OCI-LY1 (cell line): ENCODE measurements around the gene AUP1.

ENCODE experiments used
- H2AFZ ChIP-seq: fragments of 200-600 bp; sonication (generic), shearing (Covaris generic); 2 replicates; pipeline ENCODE4 v1.6.0; 2014; ENCODE audit warnings: antibody characterized with exemption, mild to moderate bottlenecking, low read length
- H3F3A ChIP-seq: fragments of 200-600 bp; sonication (generic), shearing (Covaris generic); 2 replicates; pipeline ENCODE4 v1.6.0; 2014; ENCODE audit warnings: mild to moderate bottlenecking, antibody characterized with exemption, low read length, moderate library complexity; ENCODE audit not compliant: insufficient read depth
- H3K27ac ChIP-seq: fragments of 200-600 bp; sonication (generic); 2 replicates; pipeline ENCODE4 v1.5.1; 2014; ENCODE audit warnings: low read length, mixed run types, mild to moderate bottlenecking, low read depth; ENCODE audit not compliant: poor library complexity, severe bottlenecking
- H3K27me3 ChIP-seq: fragments of 200-600 bp; sonication (generic); 2 replicates; pipeline ENCODE4 v1.6.0; 2014; ENCODE audit warnings: antibody characterized with exemption, mild to moderate bottlenecking, low read length, moderate library complexity; ENCODE audit not compliant: insufficient read depth
- H3K36me3 ChIP-seq: fragments of 200-600 bp; sonication (generic); 2 replicates; pipeline ENCODE4 v1.6.1; 2014; ENCODE audit warnings: mild to moderate bottlenecking, antibody characterized with exemption, low read length, moderate library complexity, mixed read lengths; ENCODE audit not compliant: insufficient read depth
- H3K4me1 ChIP-seq: fragments of 200-600 bp; sonication (generic); 2 replicates; pipeline ENCODE4 v1.5.1; 2014; ENCODE audit warnings: mild to moderate bottlenecking, low read length, moderate library complexity; ENCODE audit not compliant: insufficient read depth, severe bottlenecking
- H3K4me2 ChIP-seq: fragments of 200-600 bp; sonication (generic), shearing (Covaris generic); 2 replicates; pipeline ENCODE4 v1.6.1; 2014; ENCODE audit warnings: low read length
- H3K4me3 ChIP-seq: fragments of 200-600 bp; sonication (generic); 2 replicates; pipeline ENCODE4 v1.5.1; 2014; ENCODE audit warnings: low read length, low read depth, mild to moderate bottlenecking, mixed read lengths; ENCODE audit not compliant: poor library complexity, severe bottlenecking
- H3K79me2 ChIP-seq: fragments of 200-600 bp; shearing (Covaris generic); 2 replicates; pipeline ENCODE4 v1.6.1; 2016; ENCODE audit warnings: mixed run types, low read length, mixed read lengths; ENCODE audit not compliant: insufficient read depth
- H3K9ac ChIP-seq: fragments of 200-600 bp; sonication (generic), shearing (Covaris generic); 2 replicates; pipeline ENCODE4 v1.6.1; 2014; ENCODE audit warnings: mild to moderate bottlenecking, low read length, mixed read lengths
- H3K9me2 ChIP-seq: fragments of 200-600 bp; sonication (generic), shearing (Covaris generic); 2 replicates; pipeline ENCODE4 v1.6.1; 2014; ENCODE audit warnings: low read depth, mild to moderate bottlenecking, low read length, mixed read lengths
- H3K9me3 ChIP-seq: fragments of 200-600 bp; shearing (Covaris generic); 2 replicates; pipeline ENCODE4 v1.6.1; 2014; ENCODE audit warnings: low read length, mixed read lengths
- H4K20me1 ChIP-seq: fragments of 200-600 bp; sonication (generic), shearing (Covaris generic); 2 replicates; pipeline ENCODE4 v1.6.0; 2016; ENCODE audit warnings: mild to moderate bottlenecking, low read length; ENCODE audit not compliant: insufficient read depth
- EZH2 ChIP-seq: fragments of 200-600 bp; sonication (generic), shearing (Covaris generic); IDR thresholded peaks from 2 replicates; pipeline ENCODE4 v1.8.0; 2017; ENCODE audit warnings: borderline replicate concordance, mixed run types, mild to moderate bottlenecking, antibody characterized with exemption, low read length, moderate library complexity, mixed read lengths
- TF ChIP-seq, protein P1 (sequence below): fragments of 200-600 bp; sonication (generic), shearing (Covaris generic); IDR thresholded peaks from 2 replicates; pipeline ENCODE4 v1.5.1; 2017; ENCODE audit warnings: mild to moderate bottlenecking, antibody characterized with exemption, low read length, moderate library complexity, mixed read lengths

Gene AUP1

DNA sequence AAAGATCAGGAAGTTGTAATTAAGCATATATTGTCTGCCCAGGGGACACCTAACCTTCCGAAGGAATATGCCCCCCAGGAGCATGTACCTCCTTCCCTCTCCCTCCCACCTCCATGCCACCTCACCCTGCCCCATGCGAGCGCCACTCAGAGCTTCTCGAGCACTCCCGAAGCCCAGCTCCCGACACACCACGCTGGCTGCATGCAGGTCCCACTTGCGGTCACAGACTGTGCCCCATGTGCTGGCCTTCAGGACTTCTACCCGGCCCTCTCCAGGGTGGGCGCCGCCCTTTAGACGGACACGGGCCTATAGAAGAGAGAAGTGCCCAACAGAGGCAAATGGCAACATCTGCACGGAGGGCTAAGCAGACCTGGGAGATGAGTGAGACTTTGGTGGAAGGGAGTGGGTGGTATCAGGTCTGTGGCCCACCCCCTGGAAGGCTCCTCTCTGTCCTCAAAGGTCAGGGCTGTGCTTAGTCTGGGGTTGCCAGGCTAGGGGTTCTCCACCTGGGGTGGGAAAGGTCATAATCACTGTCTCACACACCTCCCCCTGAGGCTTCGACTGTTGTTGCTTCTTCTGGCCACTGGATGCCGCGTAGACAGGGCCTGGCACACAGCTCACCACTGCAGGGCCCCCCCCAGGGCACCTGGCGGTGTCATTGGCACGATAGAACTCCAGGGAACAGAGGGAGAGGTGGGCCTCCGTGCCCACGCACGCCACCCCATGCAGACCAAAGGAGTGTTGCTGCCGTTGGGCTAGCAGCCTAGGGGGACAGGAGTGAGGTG lies 6.9 kb upstream of the AUP1 start:
- Histone ChIP-seq H3K9me3 (no peaks in the 10 kb centered on the region), H3K27me3 (no peaks in the 10 kb centered on the region), H3K36me3 (peaks cover 20% of the 10 kb centered on the region), H3K4me1 (peaks cover 11% of the 10 kb centered on the region), H3K27ac (no peak overlapping the region), H3K9ac (no peak overlapping the region), H3F3A (no peaks in the 10 kb centered on the region), H3K9me2 (no peaks in the 10 kb centered on the region), H3K4me3 (no peak overlapping the region), H2AFZ (no peak overlapping the region), H3K4me2 (no peak overlapping the region), H4K20me1 (no peaks in the 10 kb centered on the region), H3K79me2 (no peaks in the 10 kb centered on the region)
- TF ChIP-seq, protein P1, sequence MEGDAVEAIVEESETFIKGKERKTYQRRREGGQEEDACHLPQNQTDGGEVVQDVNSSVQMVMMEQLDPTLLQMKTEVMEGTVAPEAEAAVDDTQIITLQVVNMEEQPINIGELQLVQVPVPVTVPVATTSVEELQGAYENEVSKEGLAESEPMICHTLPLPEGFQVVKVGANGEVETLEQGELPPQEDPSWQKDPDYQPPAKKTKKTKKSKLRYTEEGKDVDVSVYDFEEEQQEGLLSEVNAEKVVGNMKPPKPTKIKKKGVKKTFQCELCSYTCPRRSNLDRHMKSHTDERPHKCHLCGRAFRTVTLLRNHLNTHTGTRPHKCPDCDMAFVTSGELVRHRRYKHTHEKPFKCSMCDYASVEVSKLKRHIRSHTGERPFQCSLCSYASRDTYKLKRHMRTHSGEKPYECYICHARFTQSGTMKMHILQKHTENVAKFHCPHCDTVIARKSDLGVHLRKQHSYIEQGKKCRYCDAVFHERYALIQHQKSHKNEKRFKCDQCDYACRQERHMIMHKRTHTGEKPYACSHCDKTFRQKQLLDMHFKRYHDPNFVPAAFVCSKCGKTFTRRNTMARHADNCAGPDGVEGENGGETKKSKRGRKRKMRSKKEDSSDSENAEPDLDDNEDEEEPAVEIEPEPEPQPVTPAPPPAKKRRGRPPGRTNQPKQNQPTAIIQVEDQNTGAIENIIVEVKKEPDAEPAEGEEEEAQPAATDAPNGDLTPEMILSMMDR = peak; percentile 14; the same call in 1 of the 2 replicates
- no peak for TF ChIP-seq EZH2

DNA sequence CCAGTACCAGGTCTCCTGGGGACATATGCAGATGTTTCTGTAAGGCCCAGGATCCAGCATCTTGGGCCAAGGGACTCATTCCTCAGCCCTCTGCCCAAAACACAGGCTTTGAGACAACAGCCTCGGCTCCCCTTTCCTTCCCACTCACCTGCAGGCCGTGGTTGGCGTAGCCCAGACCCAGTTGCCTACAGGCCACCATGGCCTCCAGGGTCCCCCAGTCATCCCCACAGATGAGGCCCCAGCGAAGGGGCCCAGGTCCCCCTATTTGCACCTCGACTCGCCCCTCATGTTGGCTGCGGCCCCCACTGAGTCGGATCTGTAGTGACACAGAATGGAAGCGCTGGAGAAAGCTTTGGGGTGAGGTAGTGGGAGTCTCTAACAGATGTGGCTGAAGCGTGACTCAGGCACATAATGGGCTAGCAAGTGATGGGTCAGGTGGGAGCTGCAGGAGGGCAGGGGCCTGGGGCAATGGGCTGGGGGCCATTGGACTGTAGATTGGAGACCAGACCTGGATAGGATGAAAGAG lies 6.0 kb upstream of the AUP1 start:
- Histone ChIP-seq H3K27me3 (no peaks in the 10 kb centered on the region), H3K4me1 (peaks cover 20% of the 10 kb centered on the region), H2AFZ (no peak overlapping the region), H3K9me3 (no peaks in the 10 kb centered on the region), H3F3A (no peaks in the 10 kb centered on the region), H3K9me2 (no peaks in the 10 kb centered on the region), H4K20me1 (no peaks in the 10 kb centered on the region), H3K27ac (no peak overlapping the region), H3K9ac (no peak overlapping the region), H3K79me2 (no peaks in the 10 kb centered on the region), H3K4me2 (no peak overlapping the region), H3K4me3 (no peak overlapping the region), H3K36me3 (peaks cover 22% of the 10 kb centered on the region)
- TF ChIP-seq EZH2 = no peak
- TF ChIP-seq, protein P1 = no peak

DNA sequence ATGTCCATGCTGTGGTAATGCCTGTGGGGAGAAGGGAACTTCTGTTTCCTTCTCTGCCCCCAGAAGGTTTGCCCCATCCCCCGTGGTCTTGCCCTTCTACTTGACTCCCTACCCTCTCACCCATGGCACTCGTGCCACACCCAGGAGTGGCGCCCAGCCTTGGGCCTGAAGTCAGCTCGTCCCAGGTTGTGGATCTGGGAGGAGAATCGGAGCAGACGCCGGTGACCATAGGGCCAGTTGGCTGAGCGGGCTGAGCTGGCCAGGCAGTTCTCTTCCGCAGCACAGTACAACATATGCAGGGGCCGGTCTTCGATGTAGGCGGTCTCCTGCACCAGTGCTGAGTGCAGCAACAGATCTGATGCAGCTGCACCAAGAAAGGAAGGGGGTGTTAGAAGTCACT lies 4.9 kb upstream of the AUP1 start:
- no peak overlapping the region for H3K4me2 ChIP-seq
- no peaks in the 10 kb centered on the region for H4K20me1 ChIP-seq
- peaks cover 20% of the 10 kb centered on the region for H3K4me1 ChIP-seq
- no peaks in the 10 kb centered on the region for H3K79me2 ChIP-seq
- H3K9me2 ChIP-seq = no peaks in the 10 kb centered on the region
- H3K9me3 ChIP-seq = no peaks in the 10 kb centered on the region
- H2AFZ ChIP-seq = no peak overlapping the region
- TF ChIP-seq EZH2 = no peak
- TF ChIP-seq, protein P1 = no peak
- H3K9ac ChIP-seq = no peak overlapping the region
- no peak overlapping the region for H3K27ac ChIP-seq
- H3F3A ChIP-seq = no peaks in the 10 kb centered on the region
- no peak overlapping the region for H3K4me3 ChIP-seq
- H3K27me3 ChIP-seq = no peaks in the 10 kb centered on the region
- H3K36me3 ChIP-seq = peaks cover 22% of the 10 kb centered on the region
